Measurements from ENCODE around the gene HERPUD2.

Gene HERPUD2

GRCh38 chr7:35694784-35695472 lies at the start of gene HERPUD2:
HERPUD2 (minus strand) TSS chr7:35695135; CDS start chr7:35694330, 805 bp downstream.
- DNase-seq, result peak; percentile 90

- DNase-seq, result no peak
These were observed 44.0 kb upstream of the HERPUD2 start for GRCh38 chr7:35738889-35739288.

GRCh38 chr7:35736725-35737124 lies 41.8 kb upstream of the HERPUD2 start:
- DNase-seq, result no peak

- DNase-seq, result no peak
These were observed 40.5 kb upstream of the HERPUD2 start for GRCh38 chr7:35735396-35735795.

GRCh38 chr7:35734001-35734483 lies 39.1 kb upstream of the HERPUD2 start:
- DNase-seq, result no peak

- DNase-seq, result no peak
These were observed 36.4 kb upstream of the HERPUD2 start for GRCh38 chr7:35731349-35731748.

- peak; percentile 50 for DNase-seq
These were observed 34.3 kb upstream of the HERPUD2 start for GRCh38 chr7:35729061-35729783.

GRCh38 chr7:35728412-35729060 lies 33.6 kb upstream of the HERPUD2 start:
- DNase-seq, result no peak

- DNase-seq, result no peak
These were observed 32.6 kb upstream of the HERPUD2 start for GRCh38 chr7:35727571-35727970.

- no peak for DNase-seq
These were observed 31.7 kb upstream of the HERPUD2 start for GRCh38 chr7:35726654-35727053.

- no peak for DNase-seq
These were observed 30.3 kb upstream of the HERPUD2 start for GRCh38 chr7:35725280-35725680.

GRCh38 chr7:35723011-35723410 lies 28.1 kb upstream of the HERPUD2 start:
- DNase-seq, result no peak

GRCh38 chr7:35722054-35722849 lies 27.3 kb upstream of the HERPUD2 start:
- no peak for DNase-seq

- no peak for DNase-seq
These were observed 26.4 kb upstream of the HERPUD2 start for GRCh38 chr7:35721288-35721687.

GRCh38 chr7:35720849-35721248 lies 25.9 kb upstream of the HERPUD2 start:
- no peak for DNase-seq

GRCh38 chr7:35720032-35720431 lies 25.1 kb upstream of the HERPUD2 start:
- no peak for DNase-seq

GRCh38 chr7:35718047-35718446 lies 23.1 kb upstream of the HERPUD2 start:
- DNase-seq, result no peak

- no peak for DNase-seq
These were observed 22.6 kb upstream of the HERPUD2 start for GRCh38 chr7:35717516-35717915.

GRCh38 chr7:35717013-35717412 lies 22.1 kb upstream of the HERPUD2 start:
- DNase-seq, result no peak

- no peak for DNase-seq
These were observed 21.3 kb upstream of the HERPUD2 start for GRCh38 chr7:35716038-35716803.

- no peak for DNase-seq
These were observed 19.9 kb upstream of the HERPUD2 start for GRCh38 chr7:35714862-35715261.

- no peak for DNase-seq
These were observed 19.5 kb upstream of the HERPUD2 start for GRCh38 chr7:35714407-35714806.
